Vagina (tissue), 2 donors: ENCODE data around the gene SERTAD2.

Source experiments
- POLR2A ChIP-seq, 2 donors: fragments of 450-650 bp; IDR thresholded peaks; one replicate each; pipeline ENCODE4 v1.6.1; 2017; ENCODE audit warnings: antibody characterized with exemption in 2 of 2, mild to moderate bottlenecking in 2 of 2, moderate library complexity in 2 of 2
- TF ChIP-seq, protein P1 (sequence below), 3 experiments: fragments of 450-650 bp in 2 of 3; fragments of 200-600 bp in 1 of 3; sonication (generic) in 1 of 3; IDR thresholded peaks; one replicate each; pipeline ENCODE4 v1.5.1; 2017 to 2019; ENCODE audit warnings: antibody characterized with exemption in 3 of 3, mild to moderate bottlenecking in 2 of 3, moderate library complexity in 2 of 3

DNA sequence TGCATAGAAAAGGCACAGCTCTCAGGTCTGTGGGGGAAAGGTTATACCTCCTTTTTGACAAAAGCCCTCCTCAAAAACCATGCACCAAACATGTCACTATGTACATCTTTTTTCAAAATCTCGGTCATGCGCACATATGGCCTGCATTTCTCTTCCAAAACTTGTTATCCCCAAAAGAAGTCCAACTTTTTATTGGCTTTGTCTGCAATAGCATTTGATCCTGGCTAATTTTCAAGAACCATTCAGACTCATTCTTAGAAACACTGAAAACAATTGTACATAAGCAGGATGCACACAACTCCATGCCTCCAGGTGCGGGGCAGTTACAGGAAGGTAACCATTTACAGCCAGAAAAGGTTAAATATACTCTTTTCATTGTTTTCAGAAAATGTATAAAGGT lies 21.9 kb downstream of the SERTAD2 start:
- no peak for TF ChIP-seq POLR2A (IDR thresholded peaks at IDR 0.05)
- TF ChIP-seq, protein P1, sequence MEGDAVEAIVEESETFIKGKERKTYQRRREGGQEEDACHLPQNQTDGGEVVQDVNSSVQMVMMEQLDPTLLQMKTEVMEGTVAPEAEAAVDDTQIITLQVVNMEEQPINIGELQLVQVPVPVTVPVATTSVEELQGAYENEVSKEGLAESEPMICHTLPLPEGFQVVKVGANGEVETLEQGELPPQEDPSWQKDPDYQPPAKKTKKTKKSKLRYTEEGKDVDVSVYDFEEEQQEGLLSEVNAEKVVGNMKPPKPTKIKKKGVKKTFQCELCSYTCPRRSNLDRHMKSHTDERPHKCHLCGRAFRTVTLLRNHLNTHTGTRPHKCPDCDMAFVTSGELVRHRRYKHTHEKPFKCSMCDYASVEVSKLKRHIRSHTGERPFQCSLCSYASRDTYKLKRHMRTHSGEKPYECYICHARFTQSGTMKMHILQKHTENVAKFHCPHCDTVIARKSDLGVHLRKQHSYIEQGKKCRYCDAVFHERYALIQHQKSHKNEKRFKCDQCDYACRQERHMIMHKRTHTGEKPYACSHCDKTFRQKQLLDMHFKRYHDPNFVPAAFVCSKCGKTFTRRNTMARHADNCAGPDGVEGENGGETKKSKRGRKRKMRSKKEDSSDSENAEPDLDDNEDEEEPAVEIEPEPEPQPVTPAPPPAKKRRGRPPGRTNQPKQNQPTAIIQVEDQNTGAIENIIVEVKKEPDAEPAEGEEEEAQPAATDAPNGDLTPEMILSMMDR (IDR thresholded peaks at IDR 0.05), result no peak
